Spleen (tissue), 7 donors: ENCODE results near the gene CENPS.
"Not testable (repeated sequence)": the region's sequence is repeated elsewhere in the genome, so short reads cannot be mapped to it uniquely, and the experiment has no call there.

Experiments
- POLR2A ChIP-seq, 3 donors: fragments of 450-650 bp; IDR thresholded peaks; one replicate each; pipeline ENCODE4 v1.5.1; 2017; ENCODE audit warnings: antibody characterized with exemption in 3 of 3, mild to moderate bottlenecking in 1 of 3
- POLR2AphosphoS5 ChIP-seq, 3 donors: sonication (generic); formaldehyde crosslinking; IDR thresholded peaks; one replicate each; pipeline ENCODE4 v1.5.1; 2017; ENCODE audit warnings: antibody characterized with exemption in 3 of 3
- TF ChIP-seq, protein P1 (sequence below), 11 experiments: fragments of 200-600 bp in 7 of 11; fragments of 450-650 bp in 4 of 11; sonication (generic) in 4 of 11; IDR thresholded peaks in 8 of 11; conservative IDR thresholded peaks in 3 of 11; 1 replicate in 7 of 11; 2 replicates in 4 of 11; pipeline versions ENCODE4 v1.4.0 to v1.8.0; 2016 to 2021; ENCODE audit warnings: antibody characterized with exemption in 11 of 11, inconsistent platforms in 4 of 11, mild to moderate bottlenecking in 1 of 11
- donor health status: DM: no; HTN: no; CAD: no; lungs with moderate emphysema.
- donor health status: DM: no; HTN: no; CAD: no.
- donor health status: DM: no; HTN: no; CAD: no.

DNA sequence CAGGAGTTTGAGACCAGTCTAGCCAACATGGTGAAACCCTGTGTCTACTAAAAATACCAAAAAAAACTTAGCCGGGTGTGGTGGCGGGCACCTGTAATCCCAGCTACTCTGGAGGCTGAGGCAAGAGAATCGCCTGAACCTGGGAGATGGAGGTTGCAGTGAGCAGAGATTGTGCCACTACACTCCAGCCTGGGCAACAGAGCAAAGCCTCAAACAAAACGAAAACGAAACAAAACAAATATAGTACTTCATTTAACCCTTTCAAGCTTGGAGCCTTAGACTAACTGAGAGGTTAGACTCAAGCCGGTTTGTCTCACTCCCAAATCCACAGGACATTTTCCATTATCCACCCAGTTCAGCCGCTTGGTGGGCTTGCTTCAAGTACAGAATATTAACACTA lies 27.2 kb downstream of the CENPS start:
- TF ChIP-seq POLR2A, POLR2AphosphoS5 (IDR thresholded peaks at IDR 0.05): not testable (repeated sequence)
- TF ChIP-seq, protein P1, sequence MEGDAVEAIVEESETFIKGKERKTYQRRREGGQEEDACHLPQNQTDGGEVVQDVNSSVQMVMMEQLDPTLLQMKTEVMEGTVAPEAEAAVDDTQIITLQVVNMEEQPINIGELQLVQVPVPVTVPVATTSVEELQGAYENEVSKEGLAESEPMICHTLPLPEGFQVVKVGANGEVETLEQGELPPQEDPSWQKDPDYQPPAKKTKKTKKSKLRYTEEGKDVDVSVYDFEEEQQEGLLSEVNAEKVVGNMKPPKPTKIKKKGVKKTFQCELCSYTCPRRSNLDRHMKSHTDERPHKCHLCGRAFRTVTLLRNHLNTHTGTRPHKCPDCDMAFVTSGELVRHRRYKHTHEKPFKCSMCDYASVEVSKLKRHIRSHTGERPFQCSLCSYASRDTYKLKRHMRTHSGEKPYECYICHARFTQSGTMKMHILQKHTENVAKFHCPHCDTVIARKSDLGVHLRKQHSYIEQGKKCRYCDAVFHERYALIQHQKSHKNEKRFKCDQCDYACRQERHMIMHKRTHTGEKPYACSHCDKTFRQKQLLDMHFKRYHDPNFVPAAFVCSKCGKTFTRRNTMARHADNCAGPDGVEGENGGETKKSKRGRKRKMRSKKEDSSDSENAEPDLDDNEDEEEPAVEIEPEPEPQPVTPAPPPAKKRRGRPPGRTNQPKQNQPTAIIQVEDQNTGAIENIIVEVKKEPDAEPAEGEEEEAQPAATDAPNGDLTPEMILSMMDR (IDR thresholded peaks at IDR 0.05 in 8 of 11, conservative IDR thresholded peaks at IDR 0.05 in 3 of 11): not testable (repeated sequence)
